Activated CD4-positive, alpha-beta T cell treated with anti-CD3 and anti-CD28 coated beads for 48 hours (primary cell): ENCODE measurements around the gene ZMAT2.
"Not testable (repeated sequence)": the region's sequence is repeated elsewhere in the genome, so short reads cannot be mapped to it uniquely, and the experiment has no call there.

ENCODE experiments used
- DNase-seq: peaks from one replicate; pipeline ENCODE4 v3.0.0-alpha.2; 2020

ZMAT2 gene, protein sequence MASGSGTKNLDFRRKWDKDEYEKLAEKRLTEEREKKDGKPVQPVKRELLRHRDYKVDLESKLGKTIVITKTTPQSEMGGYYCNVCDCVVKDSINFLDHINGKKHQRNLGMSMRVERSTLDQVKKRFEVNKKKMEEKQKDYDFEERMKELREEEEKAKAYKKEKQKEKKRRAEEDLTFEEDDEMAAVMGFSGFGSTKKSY

GRCh38 chr5:140700177-140701144 is at the start of gene ZMAT2:
TSS of gene ZMAT2 (plus strand) at chr5:140700447. CDS start at chr5:140700461, 14 bp downstream.
- peak; percentile 95 for DNase-seq

DNA sequence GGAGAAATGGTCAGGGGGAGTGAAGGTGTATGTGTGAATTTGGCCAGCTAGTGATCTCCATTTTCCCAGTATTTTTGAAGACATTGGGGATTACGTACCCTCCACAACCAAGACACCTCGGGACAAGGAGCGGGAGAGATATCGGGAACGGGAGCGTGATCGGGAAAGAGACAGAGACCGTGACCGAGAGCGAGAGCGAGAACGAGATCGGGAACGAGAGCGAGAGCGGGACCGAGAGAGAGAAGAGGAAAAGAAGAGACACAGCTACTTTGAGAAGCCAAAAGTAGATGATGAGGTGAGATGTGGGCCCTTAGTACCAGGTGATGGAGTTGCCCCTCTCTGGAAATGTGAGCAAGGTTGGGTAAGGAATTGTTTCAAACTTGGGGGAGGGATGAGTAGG is 41.4 kb upstream of the ZMAT2 start:
- DNase-seq, result no peak

- not testable (repeated sequence) for DNase-seq
Measured at GRCh38 chr5:140660371-140660770, 39.9 kb upstream of the ZMAT2 start.

GRCh38 chr5:140664030-140664358 is 36.3 kb upstream of the ZMAT2 start:
- DNase-seq, result no peak

GRCh38 chr5:140664359-140665119 is 35.7 kb upstream of the ZMAT2 start, which contains the start of gene WDR55:
TSS of gene WDR55 (plus strand) at chr5:140664904. CDS start at chr5:140664913, 9 bp downstream.
- DNase-seq, result peak; percentile 98

- DNase-seq, result not testable (repeated sequence)
Measured at GRCh38 chr5:140671035-140671434, 29.2 kb upstream of the ZMAT2 start.

- DNase-seq, result no peak
Measured at GRCh38 chr5:140671472-140672125, 28.6 kb upstream of the ZMAT2 start.

- no peak for DNase-seq
Measured at GRCh38 chr5:140672455-140673186, 27.6 kb upstream of the ZMAT2 start.

DNA sequence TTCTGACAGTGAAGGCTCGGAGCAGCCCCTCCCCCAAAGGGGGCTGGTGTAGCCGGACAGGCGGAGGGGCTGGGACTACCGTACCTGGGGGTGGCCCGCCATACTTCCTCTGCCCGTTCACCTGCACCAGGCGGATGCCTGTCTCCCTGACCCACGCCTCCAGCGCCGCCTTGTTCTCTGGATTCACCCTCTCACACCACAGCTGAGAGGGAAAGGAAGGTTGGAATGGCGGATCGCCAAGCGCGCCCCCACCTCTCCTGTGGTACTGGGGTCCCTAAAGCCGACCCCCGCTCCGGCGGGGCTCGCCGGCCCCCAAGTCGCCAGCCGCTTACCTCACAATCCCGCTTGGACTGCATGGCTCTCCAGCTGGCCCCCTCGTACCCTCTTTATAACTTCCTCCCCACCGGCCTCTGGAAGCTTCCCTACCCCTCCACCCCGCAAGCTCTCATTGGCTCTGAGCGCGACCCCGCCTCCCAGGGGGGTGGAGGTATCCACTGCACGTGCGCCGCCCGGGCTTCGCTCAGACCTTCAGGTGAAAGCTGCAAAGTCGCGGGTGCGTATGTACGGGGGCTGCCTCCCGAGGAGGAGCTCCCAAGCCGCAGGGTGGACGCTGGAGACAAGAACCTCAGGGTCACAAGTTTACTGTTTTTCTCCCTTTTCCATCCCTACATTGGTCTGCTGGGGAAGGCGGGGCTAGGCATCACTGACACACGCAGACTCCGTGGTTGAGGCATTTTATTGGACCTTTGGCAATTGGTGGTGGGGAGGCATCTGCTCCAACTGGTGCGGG is 26.9 kb upstream of the ZMAT2 start, which contains the start of gene DND1:
Gene DND1, minus strand, starts transcription at position 390 of the 790 bp plus-strand sequence. Its CDS starts 34 bp downstream, at position 356.
- DNase-seq, result no peak

DNA sequence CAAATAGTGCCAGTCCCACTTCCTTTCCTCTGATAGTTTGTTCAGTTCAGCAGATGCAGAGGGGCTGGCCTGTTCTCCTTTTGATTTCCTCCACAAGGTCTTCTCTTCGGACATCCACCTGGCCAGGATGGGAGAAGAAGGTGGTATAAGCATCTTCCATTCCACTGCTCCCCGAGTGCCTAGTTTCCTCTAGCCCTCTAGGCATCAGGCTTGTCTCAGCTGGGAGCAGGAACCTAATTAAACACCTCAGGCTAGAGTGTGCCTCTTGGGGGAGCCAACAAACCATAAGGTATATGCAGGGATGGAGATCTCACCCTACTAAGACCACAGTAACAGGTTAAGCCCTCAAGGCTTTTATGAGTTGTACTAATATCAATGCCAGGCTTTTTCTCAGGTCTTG is 26.0 kb upstream of the ZMAT2 start:
- no peak for DNase-seq

- DNase-seq, result no peak
Measured at GRCh38 chr5:140674629-140675028, 25.6 kb upstream of the ZMAT2 start.

GRCh38 chr5:140677947-140678346 is 22.3 kb upstream of the ZMAT2 start:
- DNase-seq, result no peak

DNA sequence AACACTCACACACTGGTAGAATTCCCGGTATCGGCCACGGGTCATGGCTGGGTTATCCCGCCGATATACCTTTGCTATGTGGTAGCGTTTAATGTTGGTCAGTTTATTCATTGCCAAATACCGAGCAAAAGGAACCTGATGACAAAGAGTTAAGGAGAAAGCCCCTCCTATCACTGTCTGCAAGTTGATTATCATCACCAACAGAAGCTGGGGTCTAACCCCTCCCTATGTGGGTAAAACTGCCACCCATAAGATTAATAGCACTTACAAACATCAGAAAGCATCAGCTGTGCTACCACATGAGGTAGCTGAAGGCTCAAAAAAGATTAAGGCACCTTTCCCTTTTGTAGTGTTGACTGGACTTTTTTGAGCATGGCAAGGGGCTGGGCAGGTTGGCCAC is 21.3 kb upstream of the ZMAT2 start:
- DNase-seq, result no peak

DNA sequence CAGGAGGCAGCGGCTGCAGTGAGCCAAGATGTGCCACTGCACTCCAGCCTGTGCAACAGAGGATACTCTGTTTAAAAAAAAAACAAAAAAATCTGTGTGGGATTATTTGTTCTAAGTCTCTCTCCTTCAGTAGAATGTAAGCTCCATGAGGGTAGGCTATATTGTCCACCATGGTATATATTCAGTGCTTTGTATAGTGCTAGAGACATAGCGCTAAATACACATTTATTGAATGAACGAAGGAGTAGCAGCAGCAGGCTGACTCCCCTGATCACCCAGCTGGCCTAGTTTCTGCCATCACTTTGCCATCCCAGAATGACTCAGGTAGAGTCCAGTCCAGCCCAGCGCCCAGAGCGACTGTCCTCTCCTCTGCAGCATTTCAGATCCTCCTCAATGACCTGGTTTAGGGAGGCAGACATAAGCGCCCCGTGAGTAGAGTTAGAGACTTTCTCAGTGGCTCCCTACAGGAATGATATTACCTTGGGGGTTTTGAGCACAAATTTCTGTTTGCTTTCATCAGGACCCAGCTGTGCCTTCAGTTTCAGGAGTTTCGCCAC is 9.8 kb upstream of the ZMAT2 start:
- DNase-seq, result no peak

DNA sequence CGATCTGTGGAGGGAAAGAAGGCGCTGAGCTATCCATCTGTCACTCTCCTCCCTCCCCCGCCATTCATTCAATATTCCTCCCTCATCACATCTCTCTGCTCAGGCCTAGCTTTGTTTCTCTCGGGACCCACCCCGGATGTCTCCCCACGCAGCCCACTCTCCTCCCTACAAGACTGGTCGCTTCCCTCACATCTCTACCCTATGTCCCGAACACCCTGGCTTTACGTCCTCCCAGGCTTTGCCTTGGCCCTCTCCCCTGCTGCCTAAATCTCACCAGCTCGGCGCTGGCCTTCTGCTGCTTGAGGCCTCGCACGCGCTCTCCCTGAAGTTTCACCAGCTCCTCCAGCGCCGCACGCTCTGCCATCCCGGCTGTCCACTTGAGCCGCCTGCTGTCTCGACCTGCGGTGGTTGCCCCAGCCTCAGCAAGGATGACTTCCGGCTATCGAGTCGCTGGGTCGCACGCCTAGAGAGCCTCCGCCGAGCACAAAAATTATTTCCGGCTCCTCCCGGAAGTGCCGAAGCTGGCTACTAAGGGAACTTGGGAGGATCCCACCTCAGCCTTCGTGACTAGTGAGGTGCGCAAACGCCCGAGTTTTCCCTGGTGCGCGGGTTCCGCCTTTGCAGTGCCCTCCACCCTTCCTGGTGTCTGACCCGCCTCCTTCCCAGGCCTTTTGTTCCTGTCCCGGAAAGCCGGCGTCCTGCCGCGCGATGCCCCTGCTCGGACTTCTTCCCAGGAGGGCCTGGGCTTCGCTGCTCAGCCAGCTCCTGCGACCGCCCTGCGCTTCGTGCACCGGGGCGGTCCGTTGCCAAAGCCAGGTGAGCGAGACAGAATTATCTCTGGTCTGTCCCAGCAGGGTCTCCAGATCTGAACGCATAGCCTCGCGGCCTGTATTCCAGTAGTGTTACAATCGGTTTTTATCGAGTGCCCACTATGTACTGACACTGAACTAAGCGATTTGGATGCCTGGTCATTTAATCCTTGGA is 9.0 kb upstream of the ZMAT2 start, which contains the start of the genes HARS1 and HARS2:
Gene HARS1, minus strand, starts transcription at position 430 of the 984 bp plus-strand sequence. Its CDS starts 66 bp downstream, at position 364.
Gene HARS2, plus strand, starts transcription at position 515 of the 984 bp plus-strand sequence. Its CDS starts 194 bp downstream, at position 709.
- DNase-seq, result peak; percentile 91

DNA sequence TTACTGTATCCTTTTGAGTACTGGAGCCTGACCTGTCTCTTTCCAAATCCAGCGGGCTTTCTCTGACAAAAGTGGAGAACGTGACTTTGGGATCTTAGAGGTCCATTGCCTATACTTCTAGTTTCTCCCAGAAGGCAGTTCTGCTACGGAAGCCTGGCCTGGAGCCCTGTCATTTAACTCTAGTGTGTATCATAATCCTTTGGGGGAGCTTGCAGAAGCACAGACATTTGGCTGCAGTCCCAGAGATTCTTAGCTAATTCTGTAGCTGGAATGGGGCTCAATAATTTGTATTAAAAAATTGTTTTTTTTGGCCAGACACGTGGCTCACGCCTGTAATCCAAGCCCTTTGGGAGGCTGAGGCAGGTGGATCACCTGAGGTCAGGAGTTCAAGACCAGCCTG is 6.0 kb upstream of the ZMAT2 start:
- DNase-seq, result no peak

- no peak for DNase-seq
Measured at GRCh38 chr5:140696891-140697492, 3.3 kb upstream of the ZMAT2 start.

- no peak for DNase-seq
Measured at GRCh38 chr5:140707812-140708211, 7.6 kb downstream of the ZMAT2 start.

DNA sequence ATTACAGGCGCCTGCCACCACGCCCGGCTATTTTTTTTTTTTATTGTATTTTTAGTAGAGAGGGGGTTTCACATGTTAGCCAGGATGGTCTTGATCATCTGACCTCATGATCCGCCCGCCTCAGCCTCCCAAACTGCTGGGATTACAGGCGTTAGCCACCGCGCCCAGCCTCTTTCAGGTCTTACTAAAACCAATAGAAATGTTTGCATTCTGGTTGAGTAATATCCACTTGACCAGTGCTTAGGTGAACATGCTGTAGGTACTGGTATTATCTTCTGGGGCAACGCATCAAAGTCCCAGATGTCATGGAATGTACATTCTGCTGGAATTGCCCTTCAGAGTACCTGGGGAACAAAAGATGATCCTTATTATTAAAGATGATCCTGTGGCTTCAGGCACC is 8.5 kb downstream of the ZMAT2 start:
- DNase-seq, result not testable (repeated sequence)
